NK-92 (cell line): ENCODE data around the gene MROH7.

Experiments used
- DNase-seq: peaks from one replicate; lab custom pipeline; 2025; ENCODE audit not compliant: unreplicated experiment; lab: John Stamatoyannopoulos, UW

Gene MROH7

GRCh38 chr1:54649921-54650320 lies 8.3 kb downstream of the MROH7 start:
- DNase-seq: no peak

- DNase-seq: no peak
These were observed 8.8 kb downstream of the MROH7 start for GRCh38 chr1:54650417-54650816.

- no peak for DNase-seq
These were observed 10.0 kb downstream of the MROH7 start for GRCh38 chr1:54651608-54652007.

- DNase-seq: no peak
These were observed 10.6 kb downstream of the MROH7 start for GRCh38 chr1:54652168-54652567.

- DNase-seq: no peak
These were observed 11.4 kb downstream of the MROH7 start for GRCh38 chr1:54653036-54653435.

GRCh38 chr1:54658164-54658913 lies 16.8 kb downstream of the MROH7 start:
- no peak for DNase-seq

- no peak for DNase-seq
These were observed 22.1 kb downstream of the MROH7 start for GRCh38 chr1:54663725-54664124.

GRCh38 chr1:54664364-54664763 lies 22.8 kb downstream of the MROH7 start:
- DNase-seq: no peak

- DNase-seq: no peak
These were observed 24.3 kb downstream of the MROH7 start for GRCh38 chr1:54665852-54666251.

- DNase-seq: no peak
These were observed 24.7 kb downstream of the MROH7 start for GRCh38 chr1:54666333-54666732.

- no peak for DNase-seq
These were observed 26.2 kb downstream of the MROH7 start for GRCh38 chr1:54667797-54668196.

- DNase-seq: no peak
These were observed 27.0 kb downstream of the MROH7 start for GRCh38 chr1:54668567-54668966.

- DNase-seq: no peak
These were observed 30.5 kb downstream of the MROH7 start for GRCh38 chr1:54671985-54672608.

- no peak for DNase-seq
These were observed 37.4 kb downstream of the MROH7 start for GRCh38 chr1:54678776-54679643.

- DNase-seq: no peak
These were observed 38.1 kb downstream of the MROH7 start for GRCh38 chr1:54679706-54680105.

GRCh38 chr1:54680387-54680786 lies 38.8 kb downstream of the MROH7 start:
- no peak for DNase-seq

GRCh38 chr1:54681358-54681757 lies 39.8 kb downstream of the MROH7 start:
- no peak for DNase-seq

- DNase-seq: no peak
These were observed 41.9 kb downstream of the MROH7 start for GRCh38 chr1:54683453-54683852.

- DNase-seq: no peak
These were observed 43.8 kb downstream of the MROH7 start for GRCh38 chr1:54685335-54685905.

- DNase-seq: no peak
These were observed 44.6 kb downstream of the MROH7 start for GRCh38 chr1:54686155-54686554.

- no peak for DNase-seq
These were observed 53.2 kb downstream of the MROH7 start for GRCh38 chr1:54694771-54695170.
